ENCODE results near the gene ZSCAN5A. TPM values are rescaled to one million over a fixed set of nuclear protein-coding genes. Genes with fewer than 3 reads are reported as not detected.

The ZSCAN5A gene
- total RNA-seq, 1 donor from 2014 or later, result 13.4 TPM

- Mint-ChIP-seq H3K4me3 (no peak overlapping the region), H3K9me3 (no peaks in the 10 kb centered on the region), H3K36me3 (peaks cover 8% of the 10 kb centered on the region), H3K27me3 (no peaks in the 10 kb centered on the region), H3K27ac (no peak overlapping the region), H3K4me1 (ENCODE audit: unreplicated experiment) (no peaks in the 10 kb centered on the region)
- no peak for TF ChIP-seq CTCF (conservative IDR thresholded peaks at IDR 0.05)
- no peak for DNase-seq (ENCODE audit: extremely low spot score, unreplicated experiment)
Observed at GRCh38 chr19:56284746-56285145, 29.9 kb downstream of the ZSCAN5A start.

GRCh38 chr19:56282809-56283208, 31.8 kb downstream of the ZSCAN5A start:
- Mint-ChIP-seq H3K27ac (no peak overlapping the region), H3K36me3 (no peaks in the 10 kb centered on the region), H3K4me3 (no peak overlapping the region), H3K4me1 (ENCODE audit: unreplicated experiment) (no peaks in the 10 kb centered on the region), H3K9me3 (no peaks in the 10 kb centered on the region), H3K27me3 (no peaks in the 10 kb centered on the region)
- no peak for DNase-seq (ENCODE audit: extremely low spot score, unreplicated experiment)
- TF ChIP-seq CTCF (conservative IDR thresholded peaks at IDR 0.05), result no peak

GRCh38 chr19:56273563-56274117, 41.0 kb downstream of the ZSCAN5A start:
- H3K36me3 Mint-ChIP-seq, result peaks cover 13% of the 10 kb centered on the region
- H3K27ac Mint-ChIP-seq, result no peak overlapping the region
- no peaks in the 10 kb centered on the region for H3K9me3 Mint-ChIP-seq
- H3K27me3 Mint-ChIP-seq, result no peaks in the 10 kb centered on the region
- DNase-seq (ENCODE audit: extremely low spot score, unreplicated experiment), result no peak
- no peak overlapping the region for H3K4me3 Mint-ChIP-seq
- TF ChIP-seq CTCF (conservative IDR thresholded peaks at IDR 0.05), result no peak
- H3K4me1 Mint-ChIP-seq (ENCODE audit: unreplicated experiment), result no peaks in the 10 kb centered on the region

- TF ChIP-seq CTCF (conservative IDR thresholded peaks at IDR 0.05), result no peak
- no peak for DNase-seq (ENCODE audit: extremely low spot score, unreplicated experiment)
- Mint-ChIP-seq H3K9me3 (no peaks in the 10 kb centered on the region), H3K27ac (no peak within 1 kb of the TSS), H3K27me3 (no peaks in the 10 kb centered on the region), H3K4me3 (no peak within 1 kb of the TSS), H3K4me1 (ENCODE audit: unreplicated experiment) (no peaks in the 10 kb centered on the region), H3K36me3 (peaks cover 13% of the 10 kb centered on the region)
Observed at GRCh38 chr19:56272161-56272798, 42.4 kb downstream of the ZSCAN5A start, which contains the start of gene EDDM13. TSS of gene EDDM13 (plus strand) at chr19:56272748. CDS start at chr19:56272835, 87 bp downstream.

GRCh38 chr19:56271151-56271550, 43.5 kb downstream of the ZSCAN5A start:
- Mint-ChIP-seq H3K9me3 (no peaks in the 10 kb centered on the region), H3K4me1 (ENCODE audit: unreplicated experiment) (no peaks in the 10 kb centered on the region), H3K36me3 (peaks cover 17% of the 10 kb centered on the region), H3K4me3 (no peak overlapping the region), H3K27ac (no peak overlapping the region), H3K27me3 (no peaks in the 10 kb centered on the region)
- no peak for DNase-seq (ENCODE audit: extremely low spot score, unreplicated experiment)
- TF ChIP-seq CTCF (conservative IDR thresholded peaks at IDR 0.05), result no peak
